A549 (cell line): Measurements from ENCODE around the gene SESN3. TPM values are rescaled to one million over a fixed set of nuclear protein-coding genes. Genes with fewer than 3 reads are reported as not detected.

Source experiments
- ATAC-seq, 2 experiments: fragments of 200-7000 bp in 1 of 2; fragments of >200 bp in 1 of 2; cut with Nextera tagmentation in 1 of 2; cut with Tn5 transposase in 1 of 2; 3 replicates each; pipeline versions ENCODE4 v1.8.0 to v1.9.1; 2018 to 2020; ENCODE audit warnings: mild to moderate bottlenecking in 1 of 2, moderate library complexity in 1 of 2
- CTCF ChIA-PET: fragments of 300-600 bp; sonication (Branson Sonifier 250); formaldehyde crosslinking; extraction: SDS; loops from one replicate; lab custom pipeline; 2021; ENCODE audit warnings: antibody characterized with exemption, inconsistent platforms; lab: Yijun Ruan, JAX
- POLR2A ChIA-PET: fragments of 350-600 bp; formaldehyde crosslinking; extraction: SDS; loops from one replicate; lab custom pipeline; 2021; ENCODE audit warnings: antibody characterized with exemption, inconsistent platforms; lab: Yijun Ruan, JAX
- DNase-seq, 2 experiments: peaks; one replicate each; pipeline versions ENCODE4 v3.0.0 to v3.0.0-alpha.2; 2011 to 2016; ENCODE audit warnings: low read depth in 1 of 2, low spot score in 1 of 2
- FAIRE-seq: peaks from 2 replicates; lab custom pipeline; 2011; peaks lifted over from hg19 to GRCh38; lab: Jason Lieb, UNC
- H3K27ac ChIP-seq, 2 experiments: fragments of >200 bp; sonication (Bioruptor Twin); formaldehyde crosslinking; 3 replicates each; pipeline ENCODE4 v1.5.1; 2016 to 2017
- H3K4me1 ChIP-seq: fragments of >200 bp; sonication (Bioruptor Twin); formaldehyde crosslinking; 3 replicates; pipeline ENCODE4 v1.6.1; 2016
- H3K4me2 ChIP-seq: fragments of >200 bp; sonication (Bioruptor Twin); formaldehyde crosslinking; 3 replicates; pipeline ENCODE4 v1.6.1; 2016
- H3K4me3 ChIP-seq: fragments of >200 bp; sonication (Bioruptor Twin); formaldehyde crosslinking; 3 replicates; pipeline ENCODE4 v1.5.1; 2016
- H3K9me3 ChIP-seq: fragments of >200 bp; sonication (Bioruptor Twin); formaldehyde crosslinking; 3 replicates; pipeline ENCODE4 v1.6.1; 2016
- BHLHE40 ChIP-seq: IDR thresholded peaks from 2 replicates; pipeline ENCODE4 v1.6.1; 2012; ENCODE audit warnings: low read depth, low read length, inconsistent platforms
- CBX8 ChIP-seq: fragments of 200-600 bp; sonication (generic); IDR thresholded peaks from 2 replicates; pipeline ENCODE4 v1.6.1; 2016
- CEBPB ChIP-seq, 2 experiments: fragments of >200 bp in 1 of 2; sonication (Bioruptor Twin) in 1 of 2; formaldehyde crosslinking in 1 of 2; IDR thresholded peaks; 2 replicates each; pipeline ENCODE4 v1.6.1; 2012 to 2016
- CHD2 ChIP-seq: fragments of 150-350 bp; IDR thresholded peaks from 2 replicates; pipeline ENCODE4 v1.6.1; 2014; ENCODE audit warnings: low read length; ENCODE audit not compliant: partially characterized antibody
- EHF ChIP-seq: fragments of 250-450 bp; sonication (Bioruptor Pico); IDR thresholded peaks from 2 replicates; pipeline ENCODE4 v1.5.0; 2020; ENCODE audit warnings: mild to moderate bottlenecking
- EP300 ChIP-seq, 2 experiments: fragments of >200 bp; sonication (Bioruptor Twin); formaldehyde crosslinking; IDR thresholded peaks; 2 replicates in 1 of 2; 3 replicates in 1 of 2; pipeline ENCODE4 v1.6.1; 2016 to 2017
- ESRRA ChIP-seq: fragments of 150-350 bp; IDR thresholded peaks from 2 replicates; pipeline ENCODE4 v1.6.1; 2014; ENCODE audit warnings: mild to moderate bottlenecking, low read length, borderline replicate concordance
- FOSB ChIP-seq: fragments of 250-450 bp; sonication (Bioruptor Pico); IDR thresholded peaks from 2 replicates; pipeline ENCODE4 v1.5.0; 2020; ENCODE audit warnings: mild to moderate bottlenecking, moderate library complexity
- FOSL2 ChIP-seq, 2 experiments: fragments of 450-650 bp in 1 of 2; fragments of >200 bp in 1 of 2; sonication (Bioruptor Twin) in 1 of 2; formaldehyde crosslinking; IDR thresholded peaks; 2 replicates each; pipeline versions ENCODE4 v1.5.0 to v1.6.1; 2016 to 2020; ENCODE audit warnings: mild to moderate bottlenecking in 1 of 2, moderate library complexity in 1 of 2
- FOXS1 ChIP-seq: fragments of 250-450 bp; sonication (Bioruptor Pico); IDR thresholded peaks from 2 replicates; pipeline ENCODE4 v1.5.0; 2020; ENCODE audit warnings: mild to moderate bottlenecking, moderate library complexity
- HES2 ChIP-seq: fragments of >200 bp; sonication (Bioruptor Twin); formaldehyde crosslinking; IDR thresholded peaks from 2 replicates; pipeline ENCODE4 v1.6.1; 2016
- HOXB13 ChIP-seq: fragments of 250-450 bp; sonication (Bioruptor Pico); IDR thresholded peaks from 2 replicates; pipeline ENCODE4 v1.5.0; 2020; ENCODE audit warnings: low read depth, mild to moderate bottlenecking, moderate library complexity
- JUNB ChIP-seq: fragments of >200 bp; sonication (Bioruptor Twin); formaldehyde crosslinking; IDR thresholded peaks from 2 replicates; pipeline ENCODE4 v1.6.1; 2016
- MAX ChIP-seq: IDR thresholded peaks from 2 replicates; pipeline ENCODE4 v1.6.1; 2012
- NFE2L2 ChIP-seq: fragments of 150-350 bp; conservative IDR thresholded peaks from 2 replicates; pipeline ENCODE4 v1.6.1; 2014; ENCODE audit warnings: low read length
- POLR2A ChIP-seq: IDR thresholded peaks from 2 replicates; pipeline ENCODE4 v1.6.1; 2012; ENCODE audit warnings: mild to moderate bottlenecking, low read length
- POLR2AphosphoS2 ChIP-seq: conservative IDR thresholded peaks from 2 replicates; pipeline ENCODE4 v1.6.1; 2012; ENCODE audit warnings: low read length, improper control_type of control experiment, inconsistent platforms
- RAD21 ChIP-seq, 2 experiments: fragments of >200 bp in 1 of 2; sonication (Bioruptor Twin) in 1 of 2; formaldehyde crosslinking in 1 of 2; IDR thresholded peaks in 1 of 2; conservative IDR thresholded peaks in 1 of 2; 2 replicates in 1 of 2; 3 replicates in 1 of 2; pipeline ENCODE4 v1.6.1; 2012 to 2018; ENCODE audit warnings: inconsistent platforms in 1 of 2
- RCOR1 ChIP-seq: fragments of 150-350 bp; IDR thresholded peaks from 2 replicates; pipeline ENCODE4 v1.6.1; 2014; ENCODE audit warnings: antibody characterized with exemption, low read length, low read depth
- ZNF302 ChIP-seq: fragments of 250-450 bp; sonication (Bioruptor Pico); IDR thresholded peaks from 2 replicates; pipeline ENCODE4 v1.9.0; 2021; ENCODE audit warnings: inconsistent platforms, mild to moderate bottlenecking, moderate library complexity
- WGBS: methylation state at CpG from one replicate; pipeline ENCODE4 v1.1.6; 2017; ENCODE audit errors: missing lambda C conversion rate; 5-methylcytosine and 5-hydroxymethylcytosine counted together
- polyA plus RNA-seq, 4 experiments: library from polyadenylated mRNA; depleted of rRNA in 3 of 4; stranded (reverse); fragments of >200 nt; fragmentation: RNase III in 1 of 4; extraction: RNeasy Plus Mini Kit Qiagen cat#74134 plus additional on column Dnase treatment in 1 of 4; gene quantifications; 2 replicates in 3 of 4; 3 replicates in 1 of 4; pipeline ENCODE4 v1.2.3, GENCODE V29; 2011 to 2017
- TF ChIP-seq, protein P1 (sequence below): fragments of 200-600 bp; sonication (generic); IDR thresholded peaks from 2 replicates; pipeline ENCODE4 v1.6.1; 2016; ENCODE audit warnings: antibody characterized with exemption, mild to moderate bottlenecking, moderate library complexity
- TF ChIP-seq, protein P2 (sequence below): IDR thresholded peaks from 2 replicates; pipeline ENCODE4 v1.6.1; 2012

The SESN3 gene
- polyA plus RNA-seq, 2 of the 4 experiments (the other 2 are of a cell fraction) = 0.35 to 3.6 TPM

DNA sequence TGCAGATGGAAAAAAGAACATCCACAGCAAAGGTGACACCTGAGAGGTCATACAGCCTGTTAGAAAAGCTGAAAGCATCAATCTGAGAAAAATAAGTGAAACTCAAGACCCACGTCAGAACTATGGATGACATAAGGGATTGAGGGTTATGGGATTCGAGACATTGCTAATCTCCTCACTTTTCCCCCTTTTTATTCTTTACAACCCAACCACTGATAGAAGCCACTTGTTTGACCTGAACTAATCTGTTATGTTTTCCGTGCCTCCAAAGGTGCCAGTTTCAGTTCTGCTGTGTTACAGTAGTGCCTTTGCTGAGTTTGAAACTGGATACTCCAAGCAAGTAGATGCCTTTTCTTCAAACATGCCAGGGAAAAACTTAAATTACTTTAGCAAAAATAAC is 16.9 kb upstream of the SESN3 start:
- Histone ChIP-seq H3K4me1 (0 out of 3 replicates have a peak, but pooled peaks cover 4% of the 10 kb centered on the region), H3K27ac (no peak overlapping the region), H3K4me2 (no peak overlapping the region), H3K9me3 (no peaks in the 10 kb centered on the region), H3K4me3 (no peak overlapping the region)
- POLR2A ChIA-PET = no interaction called here
- CTCF ChIA-PET = no interaction called here
- no peak for DNase-seq
- FAIRE-seq = no peak
- ATAC-seq = no peak
- 66% methylated on average over 3 of the region's 3 CpGs for WGBS
- TF ChIP-seq NFE2L2 (no peak), CHD2 (no peak), HOXB13 (CRISPR knock-in tag) (no peak), FOSB (no peak), JUNB (no peak), EP300 (IDR thresholded peaks at IDR 0.05) (no peak), POLR2A (no peak), POLR2AphosphoS2 (no peak), ESRRA (no peak), ZNF302 (CRISPR knock-in tag) (no peak), RAD21 (conservative IDR thresholded peaks at IDR 0.05 in 1 of 2, IDR thresholded peaks at IDR 0.05 in 1 of 2) (no peak), MAX (no peak), RCOR1 (no peak), FOSL2 (IDR thresholded peaks at IDR 0.05) (no peak), FOSL2 (CRISPR knock-in tag; IDR thresholded peaks at IDR 0.05) (no peak), FOXS1 (CRISPR knock-in tag) (no peak), EHF (CRISPR knock-in tag) (no peak), CEBPB (IDR thresholded peaks at IDR 0.05) (no peak)
- TF ChIP-seq, protein P1, sequence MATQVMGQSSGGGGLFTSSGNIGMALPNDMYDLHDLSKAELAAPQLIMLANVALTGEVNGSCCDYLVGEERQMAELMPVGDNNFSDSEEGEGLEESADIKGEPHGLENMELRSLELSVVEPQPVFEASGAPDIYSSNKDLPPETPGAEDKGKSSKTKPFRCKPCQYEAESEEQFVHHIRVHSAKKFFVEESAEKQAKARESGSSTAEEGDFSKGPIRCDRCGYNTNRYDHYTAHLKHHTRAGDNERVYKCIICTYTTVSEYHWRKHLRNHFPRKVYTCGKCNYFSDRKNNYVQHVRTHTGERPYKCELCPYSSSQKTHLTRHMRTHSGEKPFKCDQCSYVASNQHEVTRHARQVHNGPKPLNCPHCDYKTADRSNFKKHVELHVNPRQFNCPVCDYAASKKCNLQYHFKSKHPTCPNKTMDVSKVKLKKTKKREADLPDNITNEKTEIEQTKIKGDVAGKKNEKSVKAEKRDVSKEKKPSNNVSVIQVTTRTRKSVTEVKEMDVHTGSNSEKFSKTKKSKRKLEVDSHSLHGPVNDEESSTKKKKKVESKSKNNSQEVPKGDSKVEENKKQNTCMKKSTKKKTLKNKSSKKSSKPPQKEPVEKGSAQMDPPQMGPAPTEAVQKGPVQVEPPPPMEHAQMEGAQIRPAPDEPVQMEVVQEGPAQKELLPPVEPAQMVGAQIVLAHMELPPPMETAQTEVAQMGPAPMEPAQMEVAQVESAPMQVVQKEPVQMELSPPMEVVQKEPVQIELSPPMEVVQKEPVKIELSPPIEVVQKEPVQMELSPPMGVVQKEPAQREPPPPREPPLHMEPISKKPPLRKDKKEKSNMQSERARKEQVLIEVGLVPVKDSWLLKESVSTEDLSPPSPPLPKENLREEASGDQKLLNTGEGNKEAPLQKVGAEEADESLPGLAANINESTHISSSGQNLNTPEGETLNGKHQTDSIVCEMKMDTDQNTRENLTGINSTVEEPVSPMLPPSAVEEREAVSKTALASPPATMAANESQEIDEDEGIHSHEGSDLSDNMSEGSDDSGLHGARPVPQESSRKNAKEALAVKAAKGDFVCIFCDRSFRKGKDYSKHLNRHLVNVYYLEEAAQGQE = no peak
- TF ChIP-seq, protein P2, sequence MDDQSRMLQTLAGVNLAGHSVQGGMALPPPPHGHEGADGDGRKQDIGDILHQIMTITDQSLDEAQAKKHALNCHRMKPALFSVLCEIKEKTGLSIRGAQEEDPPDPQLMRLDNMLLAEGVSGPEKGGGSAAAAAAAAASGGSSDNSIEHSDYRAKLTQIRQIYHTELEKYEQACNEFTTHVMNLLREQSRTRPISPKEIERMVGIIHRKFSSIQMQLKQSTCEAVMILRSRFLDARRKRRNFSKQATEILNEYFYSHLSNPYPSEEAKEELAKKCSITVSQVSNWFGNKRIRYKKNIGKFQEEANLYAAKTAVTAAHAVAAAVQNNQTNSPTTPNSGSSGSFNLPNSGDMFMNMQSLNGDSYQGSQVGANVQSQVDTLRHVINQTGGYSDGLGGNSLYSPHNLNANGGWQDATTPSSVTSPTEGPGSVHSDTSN = no peak

GRCh38 chr11:95247127-95247684 is 16.2 kb upstream of the SESN3 start:
- Histone ChIP-seq H3K4me2 (no peak overlapping the region), H3K9me3 (no peaks in the 10 kb centered on the region), H3K4me3 (no peak overlapping the region), H3K4me1 (0 out of 3 replicates have a peak, but pooled peaks cover 4% of the 10 kb centered on the region), H3K27ac (no peak overlapping the region)
- POLR2A ChIA-PET = no interaction called here
- FAIRE-seq = no peak
- DNase-seq = no peak
- TF ChIP-seq CBX8 = no peak
- TF ChIP-seq BHLHE40 = no peak
- TF ChIP-seq HES2 = no peak
- ATAC-seq = no peak
- WGBS = 14% methylated on average over 1 of the region's 1 CpG
- CTCF ChIA-PET = no interaction called here
